ENCODE results near the gene WDR1.

DNA sequence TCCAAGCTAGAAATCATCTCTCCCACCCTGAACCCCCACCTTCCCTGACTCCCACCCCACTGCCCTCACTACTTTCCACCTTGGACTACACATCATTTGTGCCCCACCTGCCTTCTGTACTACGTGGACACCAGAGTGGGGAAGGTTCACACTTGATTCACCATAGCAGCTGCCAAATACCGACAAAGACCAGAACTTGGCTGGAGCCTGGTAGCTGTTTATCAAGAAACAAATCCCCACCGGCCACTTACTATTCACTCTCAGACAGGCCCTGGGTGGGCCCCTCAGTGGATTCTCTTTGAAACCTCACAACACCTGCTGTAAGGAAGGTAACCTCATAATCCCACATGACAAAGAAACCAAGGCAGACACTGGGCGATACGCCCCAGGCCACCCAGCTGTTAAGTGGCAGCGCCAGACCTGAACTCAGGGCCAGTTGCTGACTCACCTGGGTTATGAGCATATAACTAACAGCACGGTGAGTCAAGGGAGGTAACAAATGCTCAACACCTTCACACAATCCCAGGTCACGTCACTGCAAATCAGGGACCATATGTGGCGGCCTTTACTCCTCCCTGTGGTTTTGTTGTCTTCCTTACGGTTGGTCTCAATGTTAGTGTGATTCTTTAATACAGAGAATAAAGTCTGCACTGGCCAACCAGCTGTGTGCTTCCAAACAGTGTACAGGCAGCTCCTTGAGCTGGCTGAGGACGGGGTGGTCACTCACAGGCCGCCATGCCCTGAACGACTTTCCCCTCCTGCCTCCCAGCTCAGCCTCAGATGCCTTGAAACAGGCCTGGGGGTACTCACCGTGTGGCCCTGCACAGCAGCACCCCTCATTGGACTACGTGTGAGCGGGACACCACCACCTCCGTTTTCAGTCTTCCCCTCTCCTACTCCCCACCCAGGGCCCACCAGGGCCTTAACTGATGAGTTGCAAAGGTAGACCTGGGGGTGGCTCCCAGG, 7.5 kb downstream of the WDR1 start:
- TF ChIP-seq, protein P1, sequence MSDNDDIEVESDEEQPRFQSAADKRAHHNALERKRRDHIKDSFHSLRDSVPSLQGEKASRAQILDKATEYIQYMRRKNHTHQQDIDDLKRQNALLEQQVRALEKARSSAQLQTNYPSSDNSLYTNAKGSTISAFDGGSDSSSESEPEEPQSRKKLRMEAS (IDR thresholded peaks at IDR 0.05) = no peak
- TF ChIP-seq POLR2A (IDR thresholded peaks at IDR 0.05; ENCODE audit: low read length) (no peak), RAD21 (conservative IDR thresholded peaks at IDR 0.05 in 1 of 2, IDR thresholded peaks at IDR 0.05 in 1 of 2) (no peak), RCOR1 (IDR thresholded peaks at IDR 0.05; ENCODE audit: low read depth, low read length) (no peak), CEBPB (IDR thresholded peaks at IDR 0.05) (no peak)
- TF ChIP-seq, protein P2, sequence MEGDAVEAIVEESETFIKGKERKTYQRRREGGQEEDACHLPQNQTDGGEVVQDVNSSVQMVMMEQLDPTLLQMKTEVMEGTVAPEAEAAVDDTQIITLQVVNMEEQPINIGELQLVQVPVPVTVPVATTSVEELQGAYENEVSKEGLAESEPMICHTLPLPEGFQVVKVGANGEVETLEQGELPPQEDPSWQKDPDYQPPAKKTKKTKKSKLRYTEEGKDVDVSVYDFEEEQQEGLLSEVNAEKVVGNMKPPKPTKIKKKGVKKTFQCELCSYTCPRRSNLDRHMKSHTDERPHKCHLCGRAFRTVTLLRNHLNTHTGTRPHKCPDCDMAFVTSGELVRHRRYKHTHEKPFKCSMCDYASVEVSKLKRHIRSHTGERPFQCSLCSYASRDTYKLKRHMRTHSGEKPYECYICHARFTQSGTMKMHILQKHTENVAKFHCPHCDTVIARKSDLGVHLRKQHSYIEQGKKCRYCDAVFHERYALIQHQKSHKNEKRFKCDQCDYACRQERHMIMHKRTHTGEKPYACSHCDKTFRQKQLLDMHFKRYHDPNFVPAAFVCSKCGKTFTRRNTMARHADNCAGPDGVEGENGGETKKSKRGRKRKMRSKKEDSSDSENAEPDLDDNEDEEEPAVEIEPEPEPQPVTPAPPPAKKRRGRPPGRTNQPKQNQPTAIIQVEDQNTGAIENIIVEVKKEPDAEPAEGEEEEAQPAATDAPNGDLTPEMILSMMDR (IDR thresholded peaks at IDR 0.05) = no peak
